ENCODE data around the gene NLRP1.

Gene NLRP1

DNA sequence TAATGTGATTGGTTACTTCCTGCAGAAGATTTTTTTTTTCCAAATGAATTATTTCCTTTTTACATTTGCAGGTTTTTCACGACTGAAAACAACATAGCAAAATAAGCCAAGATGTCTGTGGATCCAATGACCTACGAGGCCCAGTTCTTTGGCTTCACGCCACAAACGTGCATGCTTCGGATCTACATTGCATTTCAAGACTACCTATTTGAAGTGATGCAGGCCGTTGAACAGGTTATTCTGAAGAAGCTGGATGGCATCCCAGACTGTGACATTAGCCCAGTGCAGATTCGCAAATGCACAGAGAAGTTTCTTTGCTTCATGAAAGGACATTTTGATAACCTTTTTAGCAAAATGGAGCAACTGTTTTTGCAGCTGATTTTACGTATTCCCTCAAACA lies 95.6 kb downstream of the NLRP1 start:
- Histone ChIP-seq H3K27ac (replicated peaks) (no peak overlapping the region), H3K27me3 (ENCODE audit: insufficient read depth, poor library complexity, severe bottlenecking) (no peaks in the 10 kb centered on the region), H3K4me3 (replicated peaks; ENCODE audit: insufficient read depth, low read length) (no peak overlapping the region)
- DNase-seq (ENCODE audit: low read depth in 1 of 2, low spot score in 1 of 2) = no peak
- TF ChIP-seq POLR2AphosphoS5 (IDR thresholded peaks at IDR 0.05; ENCODE audit: low read depth) = no peak

GRCh38 chr17:5486206-5487124 lies 97.8 kb downstream of the NLRP1 start, which contains the start of gene MIS12:
TSS of gene MIS12 (plus strand) at chr17:5486566. CDS start at chr17:5488863, 2,297 bp downstream.
- TF ChIP-seq, protein P1, sequence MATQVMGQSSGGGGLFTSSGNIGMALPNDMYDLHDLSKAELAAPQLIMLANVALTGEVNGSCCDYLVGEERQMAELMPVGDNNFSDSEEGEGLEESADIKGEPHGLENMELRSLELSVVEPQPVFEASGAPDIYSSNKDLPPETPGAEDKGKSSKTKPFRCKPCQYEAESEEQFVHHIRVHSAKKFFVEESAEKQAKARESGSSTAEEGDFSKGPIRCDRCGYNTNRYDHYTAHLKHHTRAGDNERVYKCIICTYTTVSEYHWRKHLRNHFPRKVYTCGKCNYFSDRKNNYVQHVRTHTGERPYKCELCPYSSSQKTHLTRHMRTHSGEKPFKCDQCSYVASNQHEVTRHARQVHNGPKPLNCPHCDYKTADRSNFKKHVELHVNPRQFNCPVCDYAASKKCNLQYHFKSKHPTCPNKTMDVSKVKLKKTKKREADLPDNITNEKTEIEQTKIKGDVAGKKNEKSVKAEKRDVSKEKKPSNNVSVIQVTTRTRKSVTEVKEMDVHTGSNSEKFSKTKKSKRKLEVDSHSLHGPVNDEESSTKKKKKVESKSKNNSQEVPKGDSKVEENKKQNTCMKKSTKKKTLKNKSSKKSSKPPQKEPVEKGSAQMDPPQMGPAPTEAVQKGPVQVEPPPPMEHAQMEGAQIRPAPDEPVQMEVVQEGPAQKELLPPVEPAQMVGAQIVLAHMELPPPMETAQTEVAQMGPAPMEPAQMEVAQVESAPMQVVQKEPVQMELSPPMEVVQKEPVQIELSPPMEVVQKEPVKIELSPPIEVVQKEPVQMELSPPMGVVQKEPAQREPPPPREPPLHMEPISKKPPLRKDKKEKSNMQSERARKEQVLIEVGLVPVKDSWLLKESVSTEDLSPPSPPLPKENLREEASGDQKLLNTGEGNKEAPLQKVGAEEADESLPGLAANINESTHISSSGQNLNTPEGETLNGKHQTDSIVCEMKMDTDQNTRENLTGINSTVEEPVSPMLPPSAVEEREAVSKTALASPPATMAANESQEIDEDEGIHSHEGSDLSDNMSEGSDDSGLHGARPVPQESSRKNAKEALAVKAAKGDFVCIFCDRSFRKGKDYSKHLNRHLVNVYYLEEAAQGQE (IDR thresholded peaks at IDR 0.05; ENCODE audit: insufficient replicate concordance, low read depth) = peak; percentile 20
- TF ChIP-seq GABPA (IDR thresholded peaks at IDR 0.05; ENCODE audit: low read depth) (peak; percentile 73), POLR2AphosphoS5 (IDR thresholded peaks at IDR 0.05; ENCODE audit: low read depth) (peak; percentile 77), SPI1 (IDR thresholded peaks at IDR 0.05; ENCODE audit: borderline replicate concordance, low read depth) (no peak)
- TF ChIP-seq, protein P2, sequence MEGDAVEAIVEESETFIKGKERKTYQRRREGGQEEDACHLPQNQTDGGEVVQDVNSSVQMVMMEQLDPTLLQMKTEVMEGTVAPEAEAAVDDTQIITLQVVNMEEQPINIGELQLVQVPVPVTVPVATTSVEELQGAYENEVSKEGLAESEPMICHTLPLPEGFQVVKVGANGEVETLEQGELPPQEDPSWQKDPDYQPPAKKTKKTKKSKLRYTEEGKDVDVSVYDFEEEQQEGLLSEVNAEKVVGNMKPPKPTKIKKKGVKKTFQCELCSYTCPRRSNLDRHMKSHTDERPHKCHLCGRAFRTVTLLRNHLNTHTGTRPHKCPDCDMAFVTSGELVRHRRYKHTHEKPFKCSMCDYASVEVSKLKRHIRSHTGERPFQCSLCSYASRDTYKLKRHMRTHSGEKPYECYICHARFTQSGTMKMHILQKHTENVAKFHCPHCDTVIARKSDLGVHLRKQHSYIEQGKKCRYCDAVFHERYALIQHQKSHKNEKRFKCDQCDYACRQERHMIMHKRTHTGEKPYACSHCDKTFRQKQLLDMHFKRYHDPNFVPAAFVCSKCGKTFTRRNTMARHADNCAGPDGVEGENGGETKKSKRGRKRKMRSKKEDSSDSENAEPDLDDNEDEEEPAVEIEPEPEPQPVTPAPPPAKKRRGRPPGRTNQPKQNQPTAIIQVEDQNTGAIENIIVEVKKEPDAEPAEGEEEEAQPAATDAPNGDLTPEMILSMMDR (IDR thresholded peaks at IDR 0.05; ENCODE audit: insufficient read depth, low read length) = no peak
- peak within 1 kb of the TSS; percentile 100 for H3K27ac ChIP-seq (replicated peaks)

DNA sequence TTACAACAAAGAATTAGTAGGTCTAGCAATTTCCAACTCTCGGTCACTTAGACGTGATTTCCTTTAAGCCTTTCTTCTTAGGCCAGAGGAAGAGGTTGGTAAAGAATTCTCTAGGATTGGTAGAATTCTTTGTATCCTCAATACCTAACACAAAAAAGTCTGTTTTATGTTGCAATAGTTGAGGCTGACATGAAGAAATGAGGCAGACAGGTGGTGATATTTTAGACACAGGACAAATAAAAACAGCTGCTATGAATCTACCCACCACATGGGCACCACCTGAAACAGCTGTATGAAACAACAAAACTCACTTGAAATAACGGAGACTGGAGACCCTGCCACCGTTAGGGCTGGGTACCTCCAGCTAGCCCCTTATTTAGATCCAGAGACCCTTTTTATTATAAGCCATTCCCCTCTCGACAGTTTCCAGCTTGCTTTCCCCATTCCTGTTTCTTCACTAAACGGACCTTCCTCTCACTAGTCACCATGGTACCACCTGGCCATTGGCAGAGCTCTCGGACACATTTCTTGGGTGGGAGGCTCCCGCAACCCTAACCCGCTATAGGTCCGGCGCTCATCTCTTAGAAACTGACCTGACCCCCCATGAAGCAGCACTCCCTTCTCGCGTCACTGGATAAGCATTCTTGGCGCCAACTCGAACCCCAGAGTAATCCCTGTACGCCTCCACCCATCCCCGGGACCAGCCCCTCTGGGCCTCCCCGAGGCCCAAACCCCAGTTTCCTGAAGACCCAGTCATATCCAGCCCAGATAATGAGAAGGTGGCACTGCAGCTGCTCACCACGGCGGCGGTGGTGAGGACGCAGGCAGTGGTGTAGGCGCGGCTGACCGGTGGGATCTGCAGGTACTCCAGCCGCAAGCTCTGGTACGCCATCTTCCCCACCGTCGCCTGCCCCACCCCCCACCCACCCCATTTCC lies 98.8 kb downstream of the NLRP1 start, which contains the start of gene DERL2:
DERL2 (minus strand) TSS at position 909 of the 936 bp plus-strand sequence; CDS start at position 892, 17 bp downstream.
- DNase-seq (ENCODE audit: low read depth in 1 of 2, low spot score in 1 of 2) = no peak
- H3K4me3 ChIP-seq (replicated peaks; ENCODE audit: insufficient read depth, low read length) = peak within 1 kb of the TSS; percentile 79
- H3K27me3 ChIP-seq (ENCODE audit: insufficient read depth, poor library complexity, severe bottlenecking) = no peaks in the 10 kb centered on the region
- TF ChIP-seq, protein P1 (IDR thresholded peaks at IDR 0.05; ENCODE audit: insufficient replicate concordance, low read depth) = no peak
- peak within 1 kb of the TSS; percentile 100 for H3K27ac ChIP-seq (replicated peaks)

More at GRCh38 chr17:5486206-5487124, 97.8 kb downstream of the NLRP1 start, which contains the start of gene MIS12:
- Histone ChIP-seq H3K27me3 (ENCODE audit: insufficient read depth, poor library complexity, severe bottlenecking) (no peaks in the 10 kb centered on the region), H3K4me3 (replicated peaks; ENCODE audit: insufficient read depth, low read length) (peak within 1 kb of the TSS; percentile 79)
- peak; percentile 88 to 96 for DNase-seq (ENCODE audit: low read depth in 1 of 2, low spot score in 1 of 2)

DNA sequence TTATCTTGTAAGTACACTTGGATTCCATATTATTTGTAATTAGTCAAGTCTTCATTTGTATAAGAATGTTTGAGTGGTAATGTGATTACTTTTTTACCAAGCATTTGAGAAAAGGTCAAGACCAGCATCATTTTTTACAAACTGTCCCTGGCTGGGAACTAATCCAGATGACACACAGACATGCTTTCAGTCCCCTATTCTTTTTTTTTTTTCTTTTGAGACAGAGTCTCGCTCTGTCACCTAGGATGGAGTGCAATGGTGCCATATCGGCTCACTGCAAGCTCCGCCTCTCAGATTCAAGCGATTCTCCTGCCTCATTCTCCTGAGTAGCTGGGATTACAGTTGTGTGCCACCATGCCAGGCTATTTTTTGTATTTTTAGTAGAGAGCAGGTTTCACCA lies 102.9 kb downstream of the NLRP1 start:
- TF ChIP-seq, protein P1 (IDR thresholded peaks at IDR 0.05; ENCODE audit: insufficient replicate concordance, low read depth) = no peak
- TF ChIP-seq GABPA (IDR thresholded peaks at IDR 0.05; ENCODE audit: low read depth) = no peak
- no peak for TF ChIP-seq POLR2AphosphoS5 (IDR thresholded peaks at IDR 0.05; ENCODE audit: low read depth)
- no peak for TF ChIP-seq SPI1 (IDR thresholded peaks at IDR 0.05; ENCODE audit: borderline replicate concordance, low read depth)
- TF ChIP-seq, protein P2 (IDR thresholded peaks at IDR 0.05; ENCODE audit: insufficient read depth, low read length) = no peak
- H3K27me3 ChIP-seq (ENCODE audit: insufficient read depth, poor library complexity, severe bottlenecking) = no peaks in the 10 kb centered on the region
- DNase-seq (ENCODE audit: low read depth in 1 of 2, low spot score in 1 of 2) = no peak
- no peak overlapping the region for H3K4me3 ChIP-seq (replicated peaks; ENCODE audit: insufficient read depth, low read length)
- H3K27ac ChIP-seq (replicated peaks) = no peak overlapping the region

All from HL-60 (cell line).